HEK293 (cell line): ENCODE measurements around the gene HOXB4.

ENCODE experiments used
- OVOL3 ChIP-seq: fragments of 450-650 bp; formaldehyde crosslinking; IDR thresholded peaks from 2 replicates; pipeline ENCODE4 v1.5.1; 2016; ENCODE audit warnings: missing biosample characterization, missing genetic modification characterization
- SETDB1 ChIP-seq: IDR thresholded peaks from one replicate; pipeline ENCODE4 v1.6.1; 2017; ENCODE audit warnings: mild to moderate bottlenecking, low read length, moderate library complexity, mixed read lengths; ENCODE audit not compliant: insufficient read length
- ZBTB1 ChIP-seq: fragments of 450-650 bp; formaldehyde crosslinking; IDR thresholded peaks from 2 replicates; pipeline ENCODE4 v1.5.1; 2016; ENCODE audit warnings: missing biosample characterization, missing genetic modification characterization
- ZNF16 ChIP-seq: fragments of 450-650 bp; formaldehyde crosslinking; IDR thresholded peaks from 2 replicates; pipeline ENCODE4 v1.5.1; 2016; ENCODE audit warnings: low read depth, missing biosample characterization, missing genetic modification characterization
- ZNF221 ChIP-seq: fragments of 450-650 bp; formaldehyde crosslinking; IDR thresholded peaks from 2 replicates; pipeline ENCODE4 v1.5.1; 2017; ENCODE audit warnings: missing biosample characterization, missing genetic modification characterization, borderline replicate concordance
- ZNF510 ChIP-seq: fragments of 450-650 bp; formaldehyde crosslinking; IDR thresholded peaks from 2 replicates; pipeline ENCODE4 v1.5.1; 2018; ENCODE audit warnings: mild to moderate bottlenecking, missing genetic modification characterization, missing biosample characterization; ENCODE audit not compliant: insufficient replicate concordance
- ZNF544 ChIP-seq: fragments of 450-650 bp; formaldehyde crosslinking; IDR thresholded peaks from 2 replicates; pipeline ENCODE4 v1.5.0; 2017; ENCODE audit warnings: missing biosample characterization, missing genetic modification characterization
- TF ChIP-seq, protein P1 (sequence below): fragments of 450-650 bp; formaldehyde crosslinking; conservative IDR thresholded peaks from 2 replicates; pipeline ENCODE4 v1.5.1; 2016; ENCODE audit warnings: low read depth, missing biosample characterization, missing genetic modification characterization
- TF ChIP-seq, protein P2 (sequence below): IDR thresholded peaks from 2 replicates; pipeline ENCODE4 v1.6.1; 2011; ENCODE audit warnings: mild to moderate bottlenecking, low read depth, low read length, borderline replicate concordance
- TF ChIP-seq, protein P3 (sequence below): fragments of 450-650 bp; formaldehyde crosslinking; conservative IDR thresholded peaks from 2 replicates; pipeline ENCODE4 v1.5.1; 2016; ENCODE audit warnings: low read depth, missing biosample characterization, missing genetic modification characterization
- TF ChIP-seq, protein P4 (sequence below): fragments of 450-650 bp; formaldehyde crosslinking; IDR thresholded peaks from 2 replicates; pipeline ENCODE4 v1.5.1; 2016; ENCODE audit warnings: missing biosample characterization, missing genetic modification characterization, borderline replicate concordance
- TF ChIP-seq, protein P5 (sequence below): fragments of 450-650 bp; formaldehyde crosslinking; IDR thresholded peaks from 2 replicates; pipeline ENCODE4 v1.5.1; 2016; ENCODE audit warnings: missing biosample characterization, missing genetic modification characterization, borderline replicate concordance
- TF ChIP-seq, protein P6 (sequence below): fragments of 450-650 bp; formaldehyde crosslinking; IDR thresholded peaks from 2 replicates; pipeline ENCODE4 v1.5.1; 2017; ENCODE audit warnings: missing biosample characterization, missing genetic modification characterization
- TF ChIP-seq, protein P7 (sequence below): fragments of 450-650 bp; formaldehyde crosslinking; IDR thresholded peaks from 2 replicates; pipeline ENCODE4 v1.5.1; 2016; ENCODE audit warnings: missing biosample characterization, missing genetic modification characterization

Gene HOXB4

DNA sequence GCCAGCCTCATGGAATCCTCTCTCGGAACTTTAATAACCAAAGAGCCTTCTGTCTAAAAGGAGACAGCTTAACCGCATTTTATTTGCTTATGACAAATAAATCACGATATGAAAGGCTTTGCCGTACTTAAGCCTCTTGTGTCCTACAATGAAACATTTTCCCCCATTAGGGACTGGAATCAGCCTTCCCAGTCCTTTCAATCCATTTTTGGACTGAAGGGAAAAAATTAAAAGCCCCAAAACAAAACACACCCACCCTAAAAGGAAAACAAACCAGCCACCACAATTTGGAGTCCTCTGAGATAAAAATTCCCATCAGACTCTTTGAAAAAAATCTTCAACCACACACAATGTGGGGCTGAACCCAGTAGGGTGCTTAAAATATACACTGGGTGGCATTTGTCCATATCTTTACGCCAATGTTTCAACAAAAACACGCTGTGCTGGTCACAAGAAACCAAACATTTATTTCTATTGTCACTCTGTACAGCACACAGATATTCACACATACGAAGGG lies 3.0 kb downstream of the HOXB4 start (continued):
- TF ChIP-seq, protein P1, sequence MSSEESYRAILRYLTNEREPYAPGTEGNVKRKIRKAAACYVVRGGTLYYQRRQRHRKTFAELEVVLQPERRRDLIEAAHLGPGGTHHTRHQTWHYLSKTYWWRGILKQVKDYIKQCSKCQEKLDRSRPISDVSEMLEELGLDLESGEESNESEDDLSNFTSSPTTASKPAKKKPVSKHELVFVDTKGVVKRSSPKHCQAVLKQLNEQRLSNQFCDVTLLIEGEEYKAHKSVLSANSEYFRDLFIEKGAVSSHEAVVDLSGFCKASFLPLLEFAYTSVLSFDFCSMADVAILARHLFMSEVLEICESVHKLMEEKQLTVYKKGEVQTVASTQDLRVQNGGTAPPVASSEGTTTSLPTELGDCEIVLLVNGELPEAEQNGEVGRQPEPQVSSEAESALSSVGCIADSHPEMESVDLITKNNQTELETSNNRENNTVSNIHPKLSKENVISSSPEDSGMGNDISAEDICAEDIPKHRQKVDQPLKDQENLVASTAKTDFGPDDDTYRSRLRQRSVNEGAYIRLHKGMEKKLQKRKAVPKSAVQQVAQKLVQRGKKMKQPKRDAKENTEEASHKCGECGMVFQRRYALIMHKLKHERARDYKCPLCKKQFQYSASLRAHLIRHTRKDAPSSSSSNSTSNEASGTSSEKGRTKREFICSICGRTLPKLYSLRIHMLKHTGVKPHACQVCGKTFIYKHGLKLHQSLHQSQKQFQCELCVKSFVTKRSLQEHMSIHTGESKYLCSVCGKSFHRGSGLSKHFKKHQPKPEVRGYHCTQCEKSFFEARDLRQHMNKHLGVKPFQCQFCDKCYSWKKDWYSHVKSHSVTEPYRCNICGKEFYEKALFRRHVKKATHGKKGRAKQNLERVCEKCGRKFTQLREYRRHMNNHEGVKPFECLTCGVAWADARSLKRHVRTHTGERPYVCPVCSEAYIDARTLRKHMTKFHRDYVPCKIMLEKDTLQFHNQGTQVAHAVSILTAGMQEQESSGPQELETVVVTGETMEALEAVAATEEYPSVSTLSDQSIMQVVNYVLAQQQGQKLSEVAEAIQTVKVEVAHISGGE, result peak; percentile 39; the same call in 1 of the 2 replicates
- TF ChIP-seq SETDB1 (no peak), ZNF510 (tag by site-specific recombination) (no peak), ZNF544 (no peak), ZNF16 (tag by site-specific recombination) (no peak), ZBTB1 (0 out of 2 replicates have a peak, but pooled peaks have one; percentile 15), OVOL3 (tag by site-specific recombination) (peak; percentile 71), ZNF221 (no peak)
- TF ChIP-seq, protein P2, sequence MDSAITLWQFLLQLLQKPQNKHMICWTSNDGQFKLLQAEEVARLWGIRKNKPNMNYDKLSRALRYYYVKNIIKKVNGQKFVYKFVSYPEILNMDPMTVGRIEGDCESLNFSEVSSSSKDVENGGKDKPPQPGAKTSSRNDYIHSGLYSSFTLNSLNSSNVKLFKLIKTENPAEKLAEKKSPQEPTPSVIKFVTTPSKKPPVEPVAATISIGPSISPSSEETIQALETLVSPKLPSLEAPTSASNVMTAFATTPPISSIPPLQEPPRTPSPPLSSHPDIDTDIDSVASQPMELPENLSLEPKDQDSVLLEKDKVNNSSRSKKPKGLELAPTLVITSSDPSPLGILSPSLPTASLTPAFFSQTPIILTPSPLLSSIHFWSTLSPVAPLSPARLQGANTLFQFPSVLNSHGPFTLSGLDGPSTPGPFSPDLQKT, result no peak
- TF ChIP-seq, protein P3, sequence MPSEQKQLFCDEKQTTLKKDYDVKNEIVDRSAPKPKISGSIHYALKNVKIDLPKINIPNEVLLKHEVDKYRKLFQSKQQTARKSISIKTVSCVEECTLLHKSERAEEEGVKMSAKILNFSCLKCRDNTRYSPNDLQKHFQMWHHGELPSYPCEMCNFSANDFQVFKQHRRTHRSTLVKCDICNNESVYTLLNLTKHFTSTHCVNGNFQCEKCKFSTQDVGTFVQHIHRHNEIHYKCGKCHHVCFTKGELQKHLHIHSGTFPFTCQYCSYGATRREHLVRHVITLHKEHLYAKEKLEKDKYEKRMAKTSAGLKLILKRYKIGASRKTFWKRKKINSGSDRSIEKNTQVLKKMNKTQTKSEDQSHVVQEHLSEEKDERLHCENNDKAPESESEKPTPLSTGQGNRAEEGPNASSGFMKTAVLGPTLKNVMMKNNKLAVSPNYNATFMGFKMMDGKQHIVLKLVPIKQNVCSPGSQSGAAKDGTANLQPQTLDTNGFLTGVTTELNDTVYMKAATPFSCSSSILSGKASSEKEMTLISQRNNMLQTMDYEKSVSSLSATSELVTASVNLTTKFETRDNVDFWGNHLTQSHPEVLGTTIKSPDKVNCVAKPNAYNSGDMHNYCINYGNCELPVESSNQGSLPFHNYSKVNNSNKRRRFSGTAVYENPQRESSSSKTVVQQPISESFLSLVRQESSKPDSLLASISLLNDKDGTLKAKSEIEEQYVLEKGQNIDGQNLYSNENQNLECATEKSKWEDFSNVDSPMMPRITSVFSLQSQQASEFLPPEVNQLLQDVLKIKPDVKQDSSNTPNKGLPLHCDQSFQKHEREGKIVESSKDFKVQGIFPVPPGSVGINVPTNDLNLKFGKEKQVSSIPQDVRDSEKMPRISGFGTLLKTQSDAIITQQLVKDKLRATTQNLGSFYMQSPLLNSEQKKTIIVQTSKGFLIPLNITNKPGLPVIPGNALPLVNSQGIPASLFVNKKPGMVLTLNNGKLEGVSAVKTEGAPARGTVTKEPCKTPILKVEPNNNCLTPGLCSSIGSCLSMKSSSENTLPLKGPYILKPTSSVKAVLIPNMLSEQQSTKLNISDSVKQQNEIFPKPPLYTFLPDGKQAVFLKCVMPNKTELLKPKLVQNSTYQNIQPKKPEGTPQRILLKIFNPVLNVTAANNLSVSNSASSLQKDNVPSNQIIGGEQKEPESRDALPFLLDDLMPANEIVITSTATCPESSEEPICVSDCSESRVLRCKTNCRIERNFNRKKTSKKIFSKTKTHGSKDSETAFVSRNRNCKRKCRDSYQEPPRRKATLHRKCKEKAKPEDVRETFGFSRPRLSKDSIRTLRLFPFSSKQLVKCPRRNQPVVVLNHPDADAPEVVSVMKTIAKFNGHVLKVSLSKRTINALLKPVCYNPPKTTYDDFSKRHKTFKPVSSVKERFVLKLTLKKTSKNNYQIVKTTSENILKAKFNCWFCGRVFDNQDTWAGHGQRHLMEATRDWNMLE (tag by site-specific recombination), result no peak
- TF ChIP-seq, protein P4, sequence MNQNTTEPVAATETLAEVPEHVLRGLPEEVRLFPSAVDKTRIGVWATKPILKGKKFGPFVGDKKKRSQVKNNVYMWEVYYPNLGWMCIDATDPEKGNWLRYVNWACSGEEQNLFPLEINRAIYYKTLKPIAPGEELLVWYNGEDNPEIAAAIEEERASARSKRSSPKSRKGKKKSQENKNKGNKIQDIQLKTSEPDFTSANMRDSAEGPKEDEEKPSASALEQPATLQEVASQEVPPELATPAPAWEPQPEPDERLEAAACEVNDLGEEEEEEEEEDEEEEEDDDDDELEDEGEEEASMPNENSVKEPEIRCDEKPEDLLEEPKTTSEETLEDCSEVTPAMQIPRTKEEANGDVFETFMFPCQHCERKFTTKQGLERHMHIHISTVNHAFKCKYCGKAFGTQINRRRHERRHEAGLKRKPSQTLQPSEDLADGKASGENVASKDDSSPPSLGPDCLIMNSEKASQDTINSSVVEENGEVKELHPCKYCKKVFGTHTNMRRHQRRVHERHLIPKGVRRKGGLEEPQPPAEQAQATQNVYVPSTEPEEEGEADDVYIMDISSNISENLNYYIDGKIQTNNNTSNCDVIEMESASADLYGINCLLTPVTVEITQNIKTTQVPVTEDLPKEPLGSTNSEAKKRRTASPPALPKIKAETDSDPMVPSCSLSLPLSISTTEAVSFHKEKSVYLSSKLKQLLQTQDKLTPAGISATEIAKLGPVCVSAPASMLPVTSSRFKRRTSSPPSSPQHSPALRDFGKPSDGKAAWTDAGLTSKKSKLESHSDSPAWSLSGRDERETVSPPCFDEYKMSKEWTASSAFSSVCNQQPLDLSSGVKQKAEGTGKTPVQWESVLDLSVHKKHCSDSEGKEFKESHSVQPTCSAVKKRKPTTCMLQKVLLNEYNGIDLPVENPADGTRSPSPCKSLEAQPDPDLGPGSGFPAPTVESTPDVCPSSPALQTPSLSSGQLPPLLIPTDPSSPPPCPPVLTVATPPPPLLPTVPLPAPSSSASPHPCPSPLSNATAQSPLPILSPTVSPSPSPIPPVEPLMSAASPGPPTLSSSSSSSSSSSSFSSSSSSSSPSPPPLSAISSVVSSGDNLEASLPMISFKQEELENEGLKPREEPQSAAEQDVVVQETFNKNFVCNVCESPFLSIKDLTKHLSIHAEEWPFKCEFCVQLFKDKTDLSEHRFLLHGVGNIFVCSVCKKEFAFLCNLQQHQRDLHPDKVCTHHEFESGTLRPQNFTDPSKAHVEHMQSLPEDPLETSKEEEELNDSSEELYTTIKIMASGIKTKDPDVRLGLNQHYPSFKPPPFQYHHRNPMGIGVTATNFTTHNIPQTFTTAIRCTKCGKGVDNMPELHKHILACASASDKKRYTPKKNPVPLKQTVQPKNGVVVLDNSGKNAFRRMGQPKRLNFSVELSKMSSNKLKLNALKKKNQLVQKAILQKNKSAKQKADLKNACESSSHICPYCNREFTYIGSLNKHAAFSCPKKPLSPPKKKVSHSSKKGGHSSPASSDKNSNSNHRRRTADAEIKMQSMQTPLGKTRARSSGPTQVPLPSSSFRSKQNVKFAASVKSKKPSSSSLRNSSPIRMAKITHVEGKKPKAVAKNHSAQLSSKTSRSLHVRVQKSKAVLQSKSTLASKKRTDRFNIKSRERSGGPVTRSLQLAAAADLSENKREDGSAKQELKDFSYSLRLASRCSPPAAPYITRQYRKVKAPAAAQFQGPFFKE (tag by site-specific recombination), result no peak
- TF ChIP-seq, protein P5, sequence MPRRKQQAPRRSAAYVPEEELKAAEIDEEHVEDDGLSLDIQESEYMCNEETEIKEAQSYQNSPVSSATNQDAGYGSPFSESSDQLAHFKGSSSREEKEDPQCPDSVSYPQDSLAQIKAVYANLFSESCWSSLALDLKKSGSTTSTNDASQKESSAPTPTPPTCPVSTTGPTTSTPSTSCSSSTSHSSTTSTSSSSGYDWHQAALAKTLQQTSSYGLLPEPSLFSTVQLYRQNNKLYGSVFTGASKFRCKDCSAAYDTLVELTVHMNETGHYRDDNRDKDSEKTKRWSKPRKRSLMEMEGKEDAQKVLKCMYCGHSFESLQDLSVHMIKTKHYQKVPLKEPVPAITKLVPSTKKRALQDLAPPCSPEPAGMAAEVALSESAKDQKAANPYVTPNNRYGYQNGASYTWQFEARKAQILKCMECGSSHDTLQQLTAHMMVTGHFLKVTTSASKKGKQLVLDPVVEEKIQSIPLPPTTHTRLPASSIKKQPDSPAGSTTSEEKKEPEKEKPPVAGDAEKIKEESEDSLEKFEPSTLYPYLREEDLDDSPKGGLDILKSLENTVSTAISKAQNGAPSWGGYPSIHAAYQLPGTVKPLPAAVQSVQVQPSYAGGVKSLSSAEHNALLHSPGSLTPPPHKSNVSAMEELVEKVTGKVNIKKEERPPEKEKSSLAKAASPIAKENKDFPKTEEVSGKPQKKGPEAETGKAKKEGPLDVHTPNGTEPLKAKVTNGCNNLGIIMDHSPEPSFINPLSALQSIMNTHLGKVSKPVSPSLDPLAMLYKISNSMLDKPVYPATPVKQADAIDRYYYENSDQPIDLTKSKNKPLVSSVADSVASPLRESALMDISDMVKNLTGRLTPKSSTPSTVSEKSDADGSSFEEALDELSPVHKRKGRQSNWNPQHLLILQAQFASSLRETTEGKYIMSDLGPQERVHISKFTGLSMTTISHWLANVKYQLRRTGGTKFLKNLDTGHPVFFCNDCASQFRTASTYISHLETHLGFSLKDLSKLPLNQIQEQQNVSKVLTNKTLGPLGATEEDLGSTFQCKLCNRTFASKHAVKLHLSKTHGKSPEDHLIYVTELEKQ (tag by site-specific recombination), result peak; percentile 68; the same call in 1 of the 2 replicates
- TF ChIP-seq, protein P6, sequence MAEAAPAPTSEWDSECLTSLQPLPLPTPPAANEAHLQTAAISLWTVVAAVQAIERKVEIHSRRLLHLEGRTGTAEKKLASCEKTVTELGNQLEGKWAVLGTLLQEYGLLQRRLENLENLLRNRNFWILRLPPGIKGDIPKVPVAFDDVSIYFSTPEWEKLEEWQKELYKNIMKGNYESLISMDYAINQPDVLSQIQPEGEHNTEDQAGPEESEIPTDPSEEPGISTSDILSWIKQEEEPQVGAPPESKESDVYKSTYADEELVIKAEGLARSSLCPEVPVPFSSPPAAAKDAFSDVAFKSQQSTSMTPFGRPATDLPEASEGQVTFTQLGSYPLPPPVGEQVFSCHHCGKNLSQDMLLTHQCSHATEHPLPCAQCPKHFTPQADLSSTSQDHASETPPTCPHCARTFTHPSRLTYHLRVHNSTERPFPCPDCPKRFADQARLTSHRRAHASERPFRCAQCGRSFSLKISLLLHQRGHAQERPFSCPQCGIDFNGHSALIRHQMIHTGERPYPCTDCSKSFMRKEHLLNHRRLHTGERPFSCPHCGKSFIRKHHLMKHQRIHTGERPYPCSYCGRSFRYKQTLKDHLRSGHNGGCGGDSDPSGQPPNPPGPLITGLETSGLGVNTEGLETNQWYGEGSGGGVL (tag by site-specific recombination), result peak; percentile 31; the same call in 1 of the 2 replicates
- TF ChIP-seq, protein P7, sequence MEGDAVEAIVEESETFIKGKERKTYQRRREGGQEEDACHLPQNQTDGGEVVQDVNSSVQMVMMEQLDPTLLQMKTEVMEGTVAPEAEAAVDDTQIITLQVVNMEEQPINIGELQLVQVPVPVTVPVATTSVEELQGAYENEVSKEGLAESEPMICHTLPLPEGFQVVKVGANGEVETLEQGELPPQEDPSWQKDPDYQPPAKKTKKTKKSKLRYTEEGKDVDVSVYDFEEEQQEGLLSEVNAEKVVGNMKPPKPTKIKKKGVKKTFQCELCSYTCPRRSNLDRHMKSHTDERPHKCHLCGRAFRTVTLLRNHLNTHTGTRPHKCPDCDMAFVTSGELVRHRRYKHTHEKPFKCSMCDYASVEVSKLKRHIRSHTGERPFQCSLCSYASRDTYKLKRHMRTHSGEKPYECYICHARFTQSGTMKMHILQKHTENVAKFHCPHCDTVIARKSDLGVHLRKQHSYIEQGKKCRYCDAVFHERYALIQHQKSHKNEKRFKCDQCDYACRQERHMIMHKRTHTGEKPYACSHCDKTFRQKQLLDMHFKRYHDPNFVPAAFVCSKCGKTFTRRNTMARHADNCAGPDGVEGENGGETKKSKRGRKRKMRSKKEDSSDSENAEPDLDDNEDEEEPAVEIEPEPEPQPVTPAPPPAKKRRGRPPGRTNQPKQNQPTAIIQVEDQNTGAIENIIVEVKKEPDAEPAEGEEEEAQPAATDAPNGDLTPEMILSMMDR (tag by site-specific recombination), result no peak
